Uterus (tissue), 2 donors: ENCODE data around the gene CHRNA9.

Source experiments
- CTCF ChIP-seq, 4 experiments: fragments of 200-600 bp in 2 of 4; fragments of 450-650 bp in 2 of 4; sonication (generic) in 2 of 4; IDR thresholded peaks; one replicate each; pipeline ENCODE4 v1.5.1; 2016 to 2019; ENCODE audit warnings: antibody characterized with exemption in 4 of 4, mild to moderate bottlenecking in 2 of 4, moderate library complexity in 1 of 4
- POLR2A ChIP-seq, 2 donors: fragments of 450-650 bp; IDR thresholded peaks; one replicate each; pipeline ENCODE4 v1.6.1; 2016; ENCODE audit warnings: antibody characterized with exemption in 2 of 2, mild to moderate bottlenecking in 1 of 2, moderate library complexity in 1 of 2

- TF ChIP-seq CTCF (IDR thresholded peaks at IDR 0.05), result no peak
- TF ChIP-seq POLR2A (IDR thresholded peaks at IDR 0.05), result no peak
These were observed at the start of gene CHRNA9 for GRCh38 chr4:40334591-40335524.
